GM21515 (cell line): ENCODE measurements around the gene PCDHB12.
"Not testable (repeated sequence)": the region's sequence is repeated elsewhere in the genome, so short reads cannot be mapped to it uniquely, and the experiment has no call there.

Experiments used
- ATAC-seq: cut with Tn5 transposase; IDR thresholded peaks from one replicate; pipeline ENCODE4 v1.9.1; 2021; ENCODE audit not compliant: unreplicated experiment

PCDHB12 gene

DNA sequence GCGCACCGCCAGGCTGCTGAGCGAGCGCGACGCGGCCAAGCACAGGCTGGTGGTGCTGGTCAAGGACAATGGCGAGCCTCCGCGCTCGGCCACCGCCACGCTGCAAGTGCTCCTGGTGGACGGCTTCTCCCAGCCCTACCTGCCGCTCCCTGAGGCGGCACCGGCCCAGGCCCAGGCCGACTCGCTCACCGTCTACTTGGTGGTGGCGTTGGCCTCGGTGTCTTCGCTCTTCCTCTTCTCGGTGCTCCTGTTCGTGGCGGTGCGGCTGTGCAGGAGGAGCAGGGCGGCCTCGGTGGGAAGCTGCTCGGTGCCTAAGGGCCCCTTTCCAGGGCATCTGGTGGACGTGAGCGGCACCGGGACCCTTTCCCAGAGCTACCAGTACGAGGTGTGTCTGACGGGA is 6.9 kb upstream of the PCDHB12 start:
- ATAC-seq: not testable (repeated sequence)

- ATAC-seq: not testable (repeated sequence)
Measured at GRCh38 chr5:141210281-141210680, 1.8 kb downstream of the PCDHB12 start.

- ATAC-seq: not testable (repeated sequence)
Measured at GRCh38 chr5:141210849-141211248, 2.3 kb downstream of the PCDHB12 start.

DNA sequence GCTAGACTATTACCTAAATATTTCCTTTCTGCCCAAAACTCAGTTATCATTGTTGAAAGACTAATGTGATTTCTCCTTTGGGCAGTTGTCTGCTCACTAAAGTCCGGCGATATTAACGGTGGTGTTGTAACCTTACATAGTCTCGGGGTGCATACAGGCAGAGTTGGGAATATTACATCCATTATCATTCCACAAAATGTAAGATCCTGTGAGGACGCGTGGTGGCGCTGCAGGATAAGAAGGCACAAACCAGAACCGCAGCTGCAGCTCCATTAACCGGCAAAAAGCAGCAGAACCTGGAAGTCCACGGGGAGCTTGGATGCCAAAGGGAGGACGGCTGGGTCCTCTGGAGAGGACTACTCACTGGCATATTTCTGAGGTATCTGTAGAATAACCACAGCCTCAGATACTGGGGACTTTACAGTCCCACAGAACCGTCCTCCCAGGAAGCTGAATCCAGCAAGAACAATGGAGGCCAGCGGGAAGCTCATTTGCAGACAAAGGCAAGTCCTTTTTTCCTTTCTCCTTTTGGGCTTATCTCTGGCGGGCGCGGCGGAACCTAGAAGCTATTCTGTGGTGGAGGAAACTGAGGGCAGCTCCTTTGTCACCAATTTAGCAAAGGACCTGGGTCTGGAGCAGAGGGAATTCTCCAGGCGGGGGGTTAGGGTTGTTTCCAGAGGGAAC is 5.3 kb downstream of the PCDHB12 start, which contains the start of gene PCDHB13:
Gene PCDHB13, plus strand, starts transcription at position 264 of the 684 bp plus-strand sequence. Its CDS starts 205 bp downstream, at position 469.
- not testable (repeated sequence) for ATAC-seq

GRCh38 chr5:141214583-141214982 is 6.1 kb downstream of the PCDHB12 start:
- ATAC-seq: not testable (repeated sequence)

- not testable (repeated sequence) for ATAC-seq
Measured at GRCh38 chr5:141215504-141215903, 7.0 kb downstream of the PCDHB12 start.

GRCh38 chr5:141216035-141216434 is 7.5 kb downstream of the PCDHB12 start:
- ATAC-seq: not testable (repeated sequence)

- no peak for ATAC-seq
Measured at GRCh38 chr5:141223112-141223783, 14.7 kb downstream of the PCDHB12 start, which contains the start of gene PCDHB14. TSS of gene PCDHB14 (plus strand) at chr5:141223343. CDS start at chr5:141223506, 163 bp downstream.

DNA sequence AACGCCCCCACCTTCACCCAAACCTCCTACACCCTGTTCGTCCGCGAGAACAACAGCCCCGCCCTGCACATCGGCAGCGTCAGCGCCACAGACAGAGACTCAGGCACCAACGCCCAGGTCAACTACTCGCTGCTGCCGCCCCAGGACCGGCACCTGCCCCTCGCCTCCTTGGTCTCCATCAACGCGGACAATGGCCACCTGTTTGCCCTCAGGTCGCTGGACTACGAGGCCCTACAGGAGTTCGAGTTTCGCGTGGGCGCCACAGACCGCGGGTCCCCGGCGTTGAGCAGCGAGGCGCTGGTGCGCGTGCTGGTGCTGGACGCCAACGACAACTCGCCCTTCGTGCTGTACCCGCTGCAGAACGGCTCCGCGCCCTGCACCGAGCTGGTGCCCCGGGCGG is 16.3 kb downstream of the PCDHB12 start:
- not testable (repeated sequence) for ATAC-seq

GRCh38 chr5:141225421-141225820 is 16.9 kb downstream of the PCDHB12 start:
- ATAC-seq: not testable (repeated sequence)

GRCh38 chr5:141234109-141234667 is 25.7 kb downstream of the PCDHB12 start:
- no peak for ATAC-seq

GRCh38 chr5:141235922-141236321 is 27.4 kb downstream of the PCDHB12 start:
- ATAC-seq: not testable (repeated sequence)

DNA sequence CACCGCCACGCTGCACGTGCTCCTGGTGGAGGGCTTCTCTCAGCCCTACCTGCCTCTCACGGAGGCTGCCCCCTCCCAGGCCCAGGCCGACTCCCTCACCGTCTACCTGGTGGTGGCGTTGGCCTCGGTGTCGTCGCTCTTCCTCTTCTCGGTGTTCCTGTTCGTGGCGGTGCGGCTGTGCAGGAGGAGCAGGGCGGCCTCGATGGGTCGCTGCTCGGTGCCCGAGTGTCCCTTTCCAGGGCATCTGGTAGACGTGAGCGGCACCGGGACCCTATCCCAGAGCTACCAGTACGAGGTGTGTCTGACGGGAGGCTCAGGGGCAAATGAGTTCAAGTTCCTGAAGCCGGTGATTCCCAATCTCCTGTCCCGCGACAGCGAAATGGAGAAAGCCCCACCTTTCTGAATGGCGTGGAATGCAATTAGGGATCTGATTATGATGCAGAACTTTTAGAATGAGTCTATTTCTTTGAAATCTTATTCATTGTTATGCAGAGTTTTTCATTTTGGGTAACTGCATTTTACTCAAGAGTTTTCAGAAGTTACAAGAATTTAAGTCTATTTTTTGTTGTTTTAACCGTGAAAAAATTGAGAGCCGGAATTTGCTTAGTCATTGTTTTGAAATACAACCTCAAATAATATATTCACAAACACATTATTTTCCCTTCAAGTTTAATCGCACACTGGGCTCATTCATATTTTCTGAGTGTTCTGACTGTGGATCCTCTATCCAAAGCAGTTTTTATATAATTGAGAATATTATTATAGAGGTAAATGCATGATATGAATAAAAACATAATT is 28.2 kb downstream of the PCDHB12 start:
- no peak for ATAC-seq

- ATAC-seq: no peak
Measured at GRCh38 chr5:141241496-141241895, 33.0 kb downstream of the PCDHB12 start.

DNA sequence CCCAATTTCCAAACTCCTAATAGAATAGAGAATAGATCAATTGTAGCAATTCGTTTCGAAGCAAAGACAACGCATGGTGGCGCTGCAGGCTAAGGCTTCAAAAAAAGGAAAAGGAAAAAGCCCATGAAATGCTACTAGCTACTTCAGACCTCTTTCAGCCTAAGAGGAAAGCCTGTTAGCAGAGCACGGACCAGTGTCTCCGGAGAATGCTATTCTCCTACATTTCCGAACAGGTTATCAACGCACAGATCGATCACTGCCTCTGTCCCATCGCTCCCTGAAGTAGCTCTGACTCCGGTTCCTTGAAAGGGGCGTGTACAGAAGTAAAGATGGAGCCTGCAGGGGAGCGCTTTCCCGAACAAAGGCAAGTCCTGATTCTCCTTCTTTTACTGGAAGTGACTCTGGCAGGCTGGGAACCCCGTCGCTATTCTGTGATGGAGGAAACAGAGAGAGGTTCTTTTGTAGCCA is 36.8 kb downstream of the PCDHB12 start, which contains the start of gene PCDHB15:
Gene PCDHB15, plus strand, starts transcription at position 146 of the 468 bp plus-strand sequence. Its CDS starts 184 bp downstream, at position 330.
- no peak for ATAC-seq

DNA sequence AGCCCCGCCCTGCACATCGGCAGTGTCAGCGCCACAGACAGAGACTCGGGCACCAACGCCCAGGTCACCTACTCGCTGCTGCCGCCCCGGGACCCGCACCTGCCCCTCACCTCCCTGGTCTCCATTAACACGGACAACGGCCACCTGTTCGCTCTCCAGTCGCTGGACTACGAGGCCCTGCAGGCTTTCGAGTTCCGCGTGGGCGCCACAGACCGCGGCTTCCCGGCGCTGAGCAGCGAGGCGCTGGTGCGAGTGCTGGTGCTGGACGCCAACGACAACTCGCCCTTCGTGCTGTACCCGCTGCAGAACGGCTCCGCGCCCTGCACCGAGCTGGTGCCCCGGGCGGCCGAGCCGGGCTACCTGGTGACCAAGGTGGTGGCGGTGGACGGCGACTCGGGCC is 38.5 kb downstream of the PCDHB12 start:
- ATAC-seq: not testable (repeated sequence)

- ATAC-seq: not testable (repeated sequence)
Measured at GRCh38 chr5:141247434-141247833, 38.9 kb downstream of the PCDHB12 start.

GRCh38 chr5:141250576-141250975 is 42.1 kb downstream of the PCDHB12 start:
- ATAC-seq: no peak

GRCh38 chr5:141258464-141258863 is 49.9 kb downstream of the PCDHB12 start:
- ATAC-seq: no peak

GRCh38 chr5:141258948-141259347 is 50.4 kb downstream of the PCDHB12 start:
- ATAC-seq: no peak
